NCI-H510A (cell line): ENCODE results near the gene SAMD4A.

Experiments
- DNase-seq: peaks from one replicate; lab custom pipeline; 2025; lab: John Stamatoyannopoulos, UW

SAMD4A gene

GRCh38 chr14:54566410-54567223, at the start of gene SAMD4A:
Gene SAMD4A (plus strand): TSS chr14:54567128. CDS start chr14:54567917, 789 bp downstream.
- peak; percentile 10 for DNase-seq

- DNase-seq: no peak
Measured at GRCh38 chr14:54524410-54524809, 42.5 kb upstream of the SAMD4A start.

GRCh38 chr14:54528973-54529372, 38.0 kb upstream of the SAMD4A start:
- no peak for DNase-seq

- DNase-seq: no peak
Measured at GRCh38 chr14:54529811-54530210, 37.1 kb upstream of the SAMD4A start.

- DNase-seq: no peak
Measured at GRCh38 chr14:54532111-54533012, 34.6 kb upstream of the SAMD4A start.

GRCh38 chr14:54533100-54533499, 33.8 kb upstream of the SAMD4A start:
- DNase-seq: no peak

GRCh38 chr14:54535126-54535525, 31.8 kb upstream of the SAMD4A start:
- DNase-seq: no peak

GRCh38 chr14:54535646-54536045, 31.3 kb upstream of the SAMD4A start:
- DNase-seq: no peak

- DNase-seq: no peak
Measured at GRCh38 chr14:54537651-54538050, 29.3 kb upstream of the SAMD4A start.

GRCh38 chr14:54538055-54538454, 28.9 kb upstream of the SAMD4A start:
- DNase-seq: no peak

- DNase-seq: no peak
Measured at GRCh38 chr14:54547583-54547982, 19.3 kb upstream of the SAMD4A start.

- no peak for DNase-seq
Measured at GRCh38 chr14:54548491-54548890, 18.4 kb upstream of the SAMD4A start.

- DNase-seq: no peak
Measured at GRCh38 chr14:54549862-54550261, 17.1 kb upstream of the SAMD4A start.

- no peak for DNase-seq
Measured at GRCh38 chr14:54550514-54550913, 16.4 kb upstream of the SAMD4A start.

GRCh38 chr14:54554401-54554800, 12.5 kb upstream of the SAMD4A start:
- no peak for DNase-seq

- DNase-seq: no peak
Measured at GRCh38 chr14:54555651-54556050, 11.3 kb upstream of the SAMD4A start.

- no peak for DNase-seq
Measured at GRCh38 chr14:54556535-54556934, 10.4 kb upstream of the SAMD4A start.

GRCh38 chr14:54562334-54562733, 4.6 kb upstream of the SAMD4A start:
- no peak for DNase-seq

- no peak for DNase-seq
Measured at GRCh38 chr14:54564071-54564867, 2.7 kb upstream of the SAMD4A start.

GRCh38 chr14:54564868-54565784, 1.8 kb upstream of the SAMD4A start:
- peak; percentile 77 for DNase-seq

GRCh38 chr14:54565785-54566409, 1.0 kb upstream of the SAMD4A start:
- peak; percentile 54 for DNase-seq
